ENCODE results near the gene CHCHD10.

- TF ChIP-seq POLR2A (IDR thresholded peaks at IDR 0.05; ENCODE audit: low read length) (peak; percentile 72), GATA1 (IDR thresholded peaks at IDR 0.05; ENCODE audit: low read depth, low read length) (no peak)
Observed at GRCh38 chr22:23786752-23787599, 19.2 kb upstream of the CHCHD10 start, which contains the start of gene SMARCB1.
